ENCODE data around the gene LOXHD1.

LOXHD1 gene

GRCh38 chr18:46652372-46652771, 4.6 kb downstream of the LOXHD1 start:
- no peaks in the 10 kb centered on the region for H3K27me3 ChIP-seq
- H3K27ac ChIP-seq = no peak overlapping the region
- no peaks in the 10 kb centered on the region for H3K36me3 ChIP-seq
- H4K20me1 ChIP-seq = no peaks in the 10 kb centered on the region
- no peak overlapping the region for H3K4me2 ChIP-seq
- TF ChIP-seq Cebpa-rat (IDR thresholded peaks at IDR 0.05) = no peak
- H3K9ac ChIP-seq = no peak overlapping the region
- peaks cover 4% of the 10 kb centered on the region for H3K4me1 ChIP-seq
- H3K4me3 ChIP-seq = no peak overlapping the region
- H3K9me3 ChIP-seq = no peaks in the 10 kb centered on the region

GRCh38 chr18:46650681-46651080, 6.3 kb downstream of the LOXHD1 start:
- Histone ChIP-seq H3K27me3 (no peaks in the 10 kb centered on the region), H3K4me2 (no peak overlapping the region), H4K20me1 (no peaks in the 10 kb centered on the region), H3K4me3 (no peak overlapping the region), H3K4me1 (no peaks in the 10 kb centered on the region), H3K9me3 (no peaks in the 10 kb centered on the region), H3K9ac (no peak overlapping the region), H3K27ac (no peak overlapping the region), H3K36me3 (no peaks in the 10 kb centered on the region)
- TF ChIP-seq Cebpa-rat (IDR thresholded peaks at IDR 0.05) = no peak

GRCh38 chr18:46649071-46649862, 7.8 kb downstream of the LOXHD1 start:
- no peak for TF ChIP-seq Cebpa-rat (IDR thresholded peaks at IDR 0.05)
- H3K4me3 ChIP-seq = no peak overlapping the region
- H3K27ac ChIP-seq = no peak overlapping the region
- no peak overlapping the region for H3K4me2 ChIP-seq
- H4K20me1 ChIP-seq = no peaks in the 10 kb centered on the region
- H3K27me3 ChIP-seq = no peaks in the 10 kb centered on the region
- H3K9me3 ChIP-seq = no peaks in the 10 kb centered on the region
- H3K9ac ChIP-seq = no peak overlapping the region
- H3K36me3 ChIP-seq = no peaks in the 10 kb centered on the region
- no peaks in the 10 kb centered on the region for H3K4me1 ChIP-seq

- H3K4me3 ChIP-seq = no peak overlapping the region
- no peaks in the 10 kb centered on the region for H3K36me3 ChIP-seq
- no peak overlapping the region for H3K4me2 ChIP-seq
- H4K20me1 ChIP-seq = no peaks in the 10 kb centered on the region
- H3K27ac ChIP-seq = no peak overlapping the region
- H3K9me3 ChIP-seq = no peaks in the 10 kb centered on the region
- no peaks in the 10 kb centered on the region for H3K4me1 ChIP-seq
- no peak for TF ChIP-seq Cebpa-rat (IDR thresholded peaks at IDR 0.05)
- H3K9ac ChIP-seq = no peak overlapping the region
- H3K27me3 ChIP-seq = no peaks in the 10 kb centered on the region
These were observed 10.6 kb downstream of the LOXHD1 start for GRCh38 chr18:46646468-46646867.

- H3K4me2 ChIP-seq = no peak overlapping the region
- no peak overlapping the region for H3K27ac ChIP-seq
- H3K4me3 ChIP-seq = no peak overlapping the region
- no peaks in the 10 kb centered on the region for H3K27me3 ChIP-seq
- H4K20me1 ChIP-seq = no peaks in the 10 kb centered on the region
- H3K36me3 ChIP-seq = no peaks in the 10 kb centered on the region
- H3K4me1 ChIP-seq = no peaks in the 10 kb centered on the region
- no peak overlapping the region for H3K9ac ChIP-seq
- no peak for TF ChIP-seq Cebpa-rat (IDR thresholded peaks at IDR 0.05)
- no peaks in the 10 kb centered on the region for H3K9me3 ChIP-seq
These were observed 14.5 kb downstream of the LOXHD1 start for GRCh38 chr18:46642561-46642960.

GRCh38 chr18:46641917-46642316, 15.1 kb downstream of the LOXHD1 start:
- H3K4me2 ChIP-seq = no peak overlapping the region
- no peaks in the 10 kb centered on the region for H3K4me1 ChIP-seq
- H3K9me3 ChIP-seq = no peaks in the 10 kb centered on the region
- H4K20me1 ChIP-seq = no peaks in the 10 kb centered on the region
- no peak overlapping the region for H3K4me3 ChIP-seq
- H3K27ac ChIP-seq = no peak overlapping the region
- H3K27me3 ChIP-seq = no peaks in the 10 kb centered on the region
- TF ChIP-seq Cebpa-rat (IDR thresholded peaks at IDR 0.05) = no peak
- H3K36me3 ChIP-seq = no peaks in the 10 kb centered on the region
- H3K9ac ChIP-seq = no peak overlapping the region

- Histone ChIP-seq H3K27me3 (no peaks in the 10 kb centered on the region), H3K4me3 (no peak overlapping the region), H4K20me1 (no peaks in the 10 kb centered on the region), H3K9me3 (no peaks in the 10 kb centered on the region), H3K4me1 (no peaks in the 10 kb centered on the region), H3K9ac (no peak overlapping the region), H3K4me2 (no peak overlapping the region), H3K27ac (no peak overlapping the region), H3K36me3 (no peaks in the 10 kb centered on the region)
- no peak for TF ChIP-seq Cebpa-rat (IDR thresholded peaks at IDR 0.05)
These were observed 17.6 kb downstream of the LOXHD1 start for GRCh38 chr18:46639386-46639785.

GRCh38 chr18:46636040-46636630, 20.9 kb downstream of the LOXHD1 start:
- H3K27ac ChIP-seq = no peak overlapping the region
- H3K36me3 ChIP-seq = no peaks in the 10 kb centered on the region
- no peaks in the 10 kb centered on the region for H3K4me1 ChIP-seq
- H4K20me1 ChIP-seq = no peaks in the 10 kb centered on the region
- no peak for TF ChIP-seq Cebpa-rat (IDR thresholded peaks at IDR 0.05)
- H3K27me3 ChIP-seq = no peaks in the 10 kb centered on the region
- H3K9me3 ChIP-seq = no peaks in the 10 kb centered on the region
- no peak overlapping the region for H3K4me3 ChIP-seq
- H3K4me2 ChIP-seq = no peak overlapping the region
- no peak overlapping the region for H3K9ac ChIP-seq

GRCh38 chr18:46632401-46633071, 24.5 kb downstream of the LOXHD1 start:
- Histone ChIP-seq H4K20me1 (no peaks in the 10 kb centered on the region), H3K4me2 (no peak overlapping the region), H3K9me3 (no peaks in the 10 kb centered on the region), H3K9ac (no peak overlapping the region), H3K27me3 (no peaks in the 10 kb centered on the region), H3K4me3 (no peak overlapping the region), H3K36me3 (no peaks in the 10 kb centered on the region), H3K4me1 (no peaks in the 10 kb centered on the region), H3K27ac (no peak overlapping the region)
- TF ChIP-seq Cebpa-rat (IDR thresholded peaks at IDR 0.05) = peak; percentile 87

- Histone ChIP-seq H3K4me1 (no peaks in the 10 kb centered on the region), H3K36me3 (no peaks in the 10 kb centered on the region), H3K27ac (no peak overlapping the region), H3K4me2 (no peak overlapping the region), H3K9ac (no peak overlapping the region), H3K4me3 (no peak overlapping the region), H3K27me3 (no peaks in the 10 kb centered on the region), H3K9me3 (no peaks in the 10 kb centered on the region), H4K20me1 (no peaks in the 10 kb centered on the region)
- TF ChIP-seq Cebpa-rat (IDR thresholded peaks at IDR 0.05) = no peak
These were observed 26.0 kb downstream of the LOXHD1 start for GRCh38 chr18:46630991-46631390.

All from BLaER1 (cell line).